MV-4-11 (cell line): Measurements from ENCODE around the gene SLC2A4RG.

ENCODE experiments used
- DNase-seq: peaks from one replicate; lab custom pipeline; 2025; lab: John Stamatoyannopoulos, UW

SLC2A4RG gene

DNA sequence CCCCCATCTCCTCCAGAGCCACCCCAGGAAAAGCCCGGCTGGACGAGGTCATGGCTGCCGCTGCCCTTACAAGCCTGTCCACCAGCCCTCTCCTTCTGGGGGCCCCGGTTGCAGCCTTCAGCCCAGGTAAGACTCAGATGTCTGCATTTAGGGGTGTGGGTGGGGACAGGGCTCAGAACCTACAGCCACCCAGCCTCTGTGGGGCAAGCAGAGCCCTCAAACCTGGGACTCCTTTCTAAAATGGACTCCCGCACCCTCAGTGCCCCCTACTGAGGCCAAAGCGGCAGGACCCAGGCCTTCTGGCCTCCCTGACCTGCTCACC, 1.7 kb downstream of the SLC2A4RG start:
- DNase-seq, result no peak

DNA sequence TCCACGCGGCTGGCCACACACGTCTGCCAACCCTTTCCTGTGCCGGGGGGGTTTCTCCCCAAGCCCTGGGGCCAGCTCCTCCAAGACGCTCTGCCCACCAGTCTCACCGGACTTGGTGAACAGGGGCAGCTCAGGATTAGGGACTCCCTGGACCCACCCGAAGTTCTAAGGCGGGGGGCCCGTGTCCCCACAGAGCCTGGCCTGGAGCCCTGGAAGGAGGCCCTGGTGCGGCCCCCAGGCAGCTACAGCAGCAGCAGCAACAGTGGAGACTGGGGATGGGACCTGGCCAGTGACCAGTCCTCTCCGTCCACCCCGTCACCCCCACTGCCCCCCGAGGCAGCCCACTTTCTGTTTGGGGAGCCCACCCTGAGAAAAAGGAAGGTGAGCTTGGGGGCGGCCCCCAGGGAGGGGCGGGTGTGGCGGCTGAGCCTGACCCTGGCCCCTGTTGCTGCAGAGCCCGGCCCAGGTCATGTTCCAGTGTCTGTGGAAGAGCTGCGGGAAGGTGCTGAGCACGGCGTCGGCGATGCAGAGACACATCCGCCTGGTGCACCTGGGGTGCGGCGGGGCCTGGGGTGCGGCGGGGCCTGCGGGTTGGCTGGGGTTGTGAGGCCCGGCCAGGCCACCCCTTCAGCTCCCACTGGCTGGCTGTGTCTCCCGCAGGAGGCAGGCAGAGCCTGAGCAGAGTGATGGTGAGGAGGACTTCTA, 2.3 kb downstream of the SLC2A4RG start:
- DNase-seq, result no peak

DNA sequence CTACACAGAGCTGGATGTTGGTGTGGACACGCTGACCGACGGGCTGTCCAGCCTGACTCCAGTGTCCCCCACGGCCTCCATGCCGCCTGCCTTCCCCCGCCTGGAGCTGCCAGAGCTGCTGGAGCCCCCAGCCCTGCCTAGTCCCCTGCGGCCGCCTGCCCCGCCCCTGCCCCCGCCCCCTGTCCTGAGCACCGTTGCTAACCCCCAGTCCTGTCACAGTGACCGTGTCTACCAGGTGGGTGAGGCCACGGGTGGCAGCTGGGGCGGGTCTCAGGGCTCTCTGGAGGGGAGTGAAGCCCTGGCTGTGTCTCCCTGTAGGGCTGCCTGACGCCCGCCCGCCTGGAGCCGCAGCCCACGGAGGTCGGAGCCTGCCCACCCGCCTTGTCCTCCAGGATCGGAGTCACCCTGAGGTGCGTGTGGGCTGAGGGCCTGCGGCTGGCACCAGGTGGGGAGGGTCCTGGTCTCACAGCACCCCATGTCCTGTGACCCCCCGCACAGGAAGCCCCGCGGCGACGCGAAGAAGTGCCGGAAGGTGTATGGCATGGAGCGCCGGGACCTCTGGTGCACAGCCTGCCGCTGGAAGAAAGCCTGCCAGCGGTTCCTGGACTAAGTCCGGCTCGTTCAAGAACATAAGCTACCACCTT, 2.9 kb downstream of the SLC2A4RG start:
- no peak for DNase-seq

DNA sequence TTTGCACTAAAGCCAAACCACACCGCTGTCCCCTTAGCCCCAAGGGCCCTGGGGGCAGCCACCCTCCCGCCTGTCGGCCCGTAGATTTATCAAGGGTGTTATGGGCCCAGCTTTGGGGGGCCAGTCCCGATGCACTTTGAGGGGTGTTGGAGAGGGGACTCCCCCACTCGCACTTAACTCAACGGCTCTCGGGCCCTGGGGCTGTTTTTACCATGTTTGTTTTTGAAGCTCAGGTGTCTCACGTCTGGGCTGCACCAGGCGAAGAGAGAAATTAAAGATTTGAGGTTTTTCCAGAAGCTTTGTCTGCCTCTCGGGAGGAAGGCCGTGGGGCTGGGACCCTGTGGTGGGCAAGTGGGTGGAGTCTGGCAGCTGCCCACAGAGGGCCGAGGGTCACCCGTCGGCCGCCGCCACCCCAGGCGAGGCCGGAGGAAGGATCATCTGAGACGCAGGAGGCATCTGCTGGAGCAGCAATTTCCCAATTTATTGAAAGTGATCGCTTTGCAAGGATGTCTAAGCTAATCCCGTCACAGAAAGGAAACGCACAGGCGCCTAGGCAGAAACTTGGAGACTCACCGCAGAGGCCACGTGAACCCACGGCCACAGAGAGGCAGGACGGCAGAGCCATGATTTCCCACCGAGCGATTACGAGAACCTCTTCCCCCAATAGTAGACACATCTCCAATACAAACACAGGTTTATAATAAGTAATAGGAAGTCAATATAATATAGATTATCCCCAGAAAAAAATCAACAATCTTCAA, 3.8 kb downstream of the SLC2A4RG start:
- DNase-seq, result no peak

DNA sequence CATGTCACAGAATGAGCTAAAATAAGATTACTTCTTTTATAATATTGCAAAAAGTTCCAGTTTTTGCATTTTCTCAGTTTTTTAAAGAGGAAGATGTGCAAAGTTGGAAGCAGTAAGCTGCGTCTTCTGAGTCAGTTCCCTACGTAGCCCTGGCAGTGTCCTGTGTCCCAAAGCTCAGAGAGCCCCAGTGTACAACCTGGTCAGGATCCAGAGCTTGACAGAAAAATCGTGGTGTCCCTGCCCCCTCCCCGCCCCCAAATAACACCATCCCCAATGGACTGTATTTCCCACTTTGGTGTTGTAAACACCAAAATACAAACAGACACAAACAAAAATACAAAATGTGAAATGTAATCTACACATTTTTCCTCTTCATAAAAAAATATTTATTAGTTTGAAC, 4.6 kb downstream of the SLC2A4RG start:
- DNase-seq, result no peak

DNA sequence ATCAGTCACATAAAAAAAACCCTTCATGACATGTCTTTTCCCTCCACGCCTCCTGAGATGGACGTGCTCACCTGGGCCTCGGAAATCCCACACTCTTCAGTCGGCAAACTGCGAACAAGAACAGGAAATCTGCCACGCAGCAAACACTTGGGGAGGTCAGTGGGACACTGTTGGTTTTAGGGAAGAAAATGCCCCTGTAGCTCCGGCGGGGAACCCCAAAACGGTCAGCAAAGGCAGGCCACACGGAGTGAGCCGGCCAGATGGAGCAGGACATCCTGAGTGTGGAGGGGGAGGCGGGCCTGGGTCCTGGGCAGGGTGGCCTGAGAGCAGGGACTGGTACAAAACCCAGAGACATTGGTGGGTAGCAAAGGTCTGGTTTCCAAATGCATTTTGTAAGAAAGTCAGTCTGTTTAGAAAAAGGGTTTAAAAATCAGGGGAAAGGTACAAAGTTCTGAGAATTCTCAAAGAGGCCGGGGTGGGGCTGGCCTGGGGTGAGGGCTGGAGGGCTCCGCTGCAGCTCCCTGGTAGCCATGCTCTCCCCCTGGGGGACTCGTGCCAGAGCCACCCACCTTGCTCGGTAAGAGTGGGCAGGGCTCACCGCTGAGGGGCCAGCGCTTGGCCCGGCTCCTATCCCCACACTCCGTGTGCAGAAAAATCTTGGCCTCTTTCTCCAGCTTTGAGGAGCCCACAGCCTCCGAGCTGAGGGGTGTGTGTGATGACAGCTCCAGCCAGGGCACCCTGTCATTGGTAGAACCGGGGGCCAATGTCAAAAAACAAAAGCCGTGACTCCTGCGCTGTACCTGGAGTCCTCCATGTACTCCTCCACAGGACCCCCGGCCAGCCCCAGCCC, 5.2 kb downstream of the SLC2A4RG start:
- no peak for DNase-seq

DNA sequence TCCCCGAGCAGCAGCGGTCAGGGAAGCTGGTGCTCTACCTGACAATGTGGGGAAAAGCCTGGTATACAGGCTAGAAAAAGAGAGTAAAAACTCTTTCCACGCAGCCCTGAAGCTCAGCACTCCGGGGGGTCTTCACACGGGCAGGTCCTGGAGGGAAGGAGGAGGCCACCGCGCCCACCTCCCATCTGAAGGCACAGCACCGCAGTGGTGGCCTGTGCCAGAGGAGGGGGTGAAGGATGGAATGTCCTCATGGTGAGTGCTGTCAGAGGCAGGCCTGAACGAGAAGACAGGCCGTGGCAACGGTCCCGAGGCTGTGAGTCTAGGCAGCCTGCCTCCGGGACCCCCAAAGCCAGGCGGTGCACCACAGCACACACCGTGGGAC, 5.8 kb downstream of the SLC2A4RG start:
- DNase-seq, result no peak

DNA sequence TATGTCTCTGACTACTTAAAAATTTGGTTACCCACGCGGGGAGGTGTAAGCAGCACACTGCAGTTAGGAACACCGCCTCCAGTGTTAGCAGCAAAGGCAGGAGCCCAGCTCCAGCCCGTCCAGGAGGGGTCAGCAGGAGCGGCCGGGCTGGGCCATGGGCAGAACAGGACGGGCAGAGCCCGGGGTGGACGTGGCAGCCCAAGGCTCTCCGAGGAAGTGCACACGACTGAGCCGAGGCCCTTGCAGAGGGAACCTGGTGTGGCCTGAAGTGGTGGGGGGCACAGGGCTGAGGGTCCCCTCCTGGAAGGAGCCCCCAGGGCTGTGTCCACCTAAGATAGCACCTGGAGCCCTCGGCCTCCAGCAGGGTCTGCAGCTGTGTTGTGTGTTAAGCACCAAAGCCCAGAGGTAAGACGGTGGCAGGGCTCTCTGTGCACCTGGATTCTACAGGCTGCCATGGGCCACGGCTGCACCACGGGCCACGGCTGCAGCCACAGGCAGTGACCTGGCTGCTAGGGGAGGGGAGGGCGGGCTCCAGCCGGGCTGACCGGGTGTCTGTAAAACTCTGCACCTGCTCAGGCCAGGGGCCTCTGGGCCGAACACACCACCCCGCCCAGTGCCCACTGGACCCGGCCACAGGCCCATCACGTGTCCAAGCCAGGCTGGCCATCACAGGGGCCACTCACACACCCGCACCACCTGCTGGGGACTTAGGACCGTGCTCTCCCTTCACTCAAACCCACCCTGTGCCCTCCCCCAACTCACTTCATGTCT, 6.6 kb downstream of the SLC2A4RG start:
- no peak for DNase-seq

DNA sequence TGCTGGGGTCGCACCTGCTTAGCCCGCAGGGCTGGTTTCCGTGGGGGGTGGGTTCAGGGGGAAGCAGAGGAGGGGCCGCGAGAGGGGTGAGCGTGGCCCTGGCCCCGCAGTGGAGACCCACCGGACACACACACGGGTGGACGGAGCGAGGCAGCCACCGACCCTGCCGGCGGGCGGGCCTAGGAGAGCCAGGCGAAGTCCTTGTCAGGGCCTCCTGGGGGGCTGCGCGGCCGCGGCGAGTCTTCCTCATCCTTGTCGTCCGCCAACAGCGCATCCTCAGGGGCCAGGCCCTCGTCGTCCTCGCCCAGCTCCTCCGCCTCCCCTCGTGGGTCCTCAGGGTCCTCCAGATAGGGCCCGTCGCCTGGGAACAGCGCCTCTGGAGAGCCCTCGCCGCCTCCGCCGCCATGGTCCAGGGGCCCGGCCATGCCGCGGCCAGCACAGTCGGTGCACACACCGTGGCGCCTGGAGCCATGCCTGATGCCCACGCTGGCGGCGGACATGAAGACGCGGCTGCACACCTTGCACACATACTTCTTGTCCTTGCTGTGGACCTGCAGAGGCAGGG, 7.3 kb downstream of the SLC2A4RG start:
- DNase-seq, result no peak

DNA sequence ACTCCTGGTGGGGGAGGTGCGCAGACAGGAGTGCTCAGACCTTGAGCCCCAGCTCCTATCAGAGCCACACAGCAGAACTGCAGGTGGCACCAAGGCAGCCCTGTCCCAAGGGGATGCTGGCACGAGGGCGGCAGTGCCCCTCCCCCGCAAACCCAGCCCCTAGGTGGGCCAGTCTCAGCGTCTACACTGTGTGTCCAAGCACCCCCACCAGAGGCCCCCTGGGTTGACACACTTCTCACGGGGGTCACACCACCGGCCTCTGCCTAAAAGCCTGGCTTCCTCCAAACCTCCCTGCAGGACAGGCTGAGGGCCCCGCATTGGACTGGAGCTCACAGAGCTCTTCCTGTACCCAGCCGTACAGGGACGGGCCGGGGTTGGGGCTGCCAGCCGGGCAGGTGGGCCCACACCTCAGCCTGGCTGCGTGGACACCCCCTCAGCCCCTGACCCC, 8.1 kb downstream of the SLC2A4RG start:
- DNase-seq, result no peak

DNA sequence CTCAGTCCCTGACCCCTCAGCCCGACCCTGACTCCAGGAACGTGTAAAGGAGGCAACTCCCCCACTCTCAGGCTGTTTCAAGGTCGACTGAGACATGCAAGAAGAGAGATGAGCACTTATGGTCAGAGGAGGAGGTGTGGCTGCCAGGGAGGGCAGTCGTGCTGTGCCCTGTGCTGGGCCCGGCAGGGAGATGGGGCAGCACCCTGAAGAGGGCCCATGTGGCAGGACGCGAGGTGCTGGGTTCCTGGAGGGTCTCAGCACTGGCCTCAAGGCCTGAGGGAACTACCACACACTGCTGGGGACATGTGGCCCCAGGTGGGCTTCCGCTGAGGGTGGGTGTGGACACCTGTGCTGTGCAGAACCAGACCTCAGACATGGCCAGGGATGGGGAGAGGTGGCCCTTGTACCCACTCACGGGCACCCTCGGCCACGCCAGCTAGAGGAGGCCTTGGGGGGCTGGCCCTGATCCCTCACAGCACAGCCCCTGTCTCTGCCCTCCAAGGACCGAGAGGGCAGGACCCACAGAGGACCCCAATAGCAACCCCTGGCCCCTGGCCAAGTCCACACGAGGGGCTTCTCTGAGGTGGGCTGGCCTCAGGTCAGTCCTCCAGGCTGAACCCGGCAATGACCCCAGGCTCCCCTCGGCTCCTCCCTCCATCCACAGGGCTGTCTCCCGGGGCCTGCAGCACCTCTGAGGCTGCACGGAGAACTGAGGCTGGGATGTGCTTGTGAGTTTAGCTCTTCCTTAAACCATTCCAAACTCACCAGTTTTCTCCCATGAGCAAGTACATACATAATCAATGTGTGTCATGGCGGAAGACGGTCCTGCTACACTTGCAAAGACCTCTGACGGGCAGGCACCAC, 8.7 kb downstream of the SLC2A4RG start:
- no peak for DNase-seq

DNA sequence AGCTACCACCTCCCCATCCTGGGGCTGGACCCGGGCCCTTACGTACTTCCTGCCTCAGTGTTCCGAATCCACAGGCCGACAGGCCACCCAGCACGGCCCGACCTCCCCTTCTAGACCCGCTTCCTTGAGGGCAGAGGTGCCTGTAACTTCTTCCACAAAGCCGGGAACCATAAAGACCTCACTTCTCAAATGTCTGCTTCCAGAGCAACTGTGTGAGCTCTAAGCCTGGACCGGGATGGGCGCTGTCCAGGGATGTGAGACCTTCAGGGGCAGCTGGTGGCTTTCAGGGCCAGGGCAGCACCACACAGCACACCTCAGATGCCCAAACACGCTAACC, 9.3 kb downstream of the SLC2A4RG start:
- no peak for DNase-seq

DNA sequence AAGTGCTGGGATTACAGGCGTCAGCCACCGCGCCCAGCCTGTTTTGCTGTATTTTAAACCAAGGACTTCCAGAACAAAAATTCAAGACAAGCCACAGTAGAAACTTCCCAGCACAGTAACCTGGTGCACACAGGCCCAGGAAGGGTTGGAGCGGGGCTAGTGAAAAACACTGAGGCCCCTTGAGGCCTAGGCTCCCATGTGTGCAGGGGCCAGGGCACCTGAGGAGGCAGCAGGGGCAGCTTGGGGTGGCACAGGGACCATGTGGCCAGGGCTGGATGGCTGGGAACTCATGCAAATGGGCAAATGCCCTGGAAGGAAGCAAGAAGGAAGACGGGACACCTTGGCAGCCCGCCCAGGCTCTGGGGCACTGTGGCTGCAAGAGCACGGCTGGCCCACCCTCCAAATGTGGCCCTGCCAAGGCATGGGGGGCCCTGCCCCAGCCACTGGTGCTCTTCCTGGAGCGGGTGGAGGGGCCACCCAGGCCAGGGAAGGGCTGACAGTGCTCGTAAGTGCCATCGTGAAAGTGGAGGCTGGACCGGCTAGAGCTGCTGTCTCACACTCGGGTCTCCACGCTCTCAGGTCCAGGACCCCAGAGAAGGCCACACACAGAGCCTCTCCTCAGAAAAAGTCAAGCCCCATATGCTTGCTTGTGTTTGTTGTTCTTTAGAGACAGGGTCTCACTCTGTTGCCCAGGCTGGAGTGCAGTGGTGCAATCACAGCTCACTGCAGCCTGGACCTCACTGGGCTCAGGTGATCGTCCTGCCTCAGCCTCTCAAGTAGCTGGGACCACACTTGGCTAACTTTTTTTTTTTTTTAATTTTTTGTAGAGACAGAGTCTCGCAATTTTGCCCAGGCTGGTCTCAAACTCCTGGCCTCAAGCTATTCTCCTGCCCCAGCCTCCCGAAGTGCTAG, 10.3 kb downstream of the SLC2A4RG start:
- no peak for DNase-seq

DNA sequence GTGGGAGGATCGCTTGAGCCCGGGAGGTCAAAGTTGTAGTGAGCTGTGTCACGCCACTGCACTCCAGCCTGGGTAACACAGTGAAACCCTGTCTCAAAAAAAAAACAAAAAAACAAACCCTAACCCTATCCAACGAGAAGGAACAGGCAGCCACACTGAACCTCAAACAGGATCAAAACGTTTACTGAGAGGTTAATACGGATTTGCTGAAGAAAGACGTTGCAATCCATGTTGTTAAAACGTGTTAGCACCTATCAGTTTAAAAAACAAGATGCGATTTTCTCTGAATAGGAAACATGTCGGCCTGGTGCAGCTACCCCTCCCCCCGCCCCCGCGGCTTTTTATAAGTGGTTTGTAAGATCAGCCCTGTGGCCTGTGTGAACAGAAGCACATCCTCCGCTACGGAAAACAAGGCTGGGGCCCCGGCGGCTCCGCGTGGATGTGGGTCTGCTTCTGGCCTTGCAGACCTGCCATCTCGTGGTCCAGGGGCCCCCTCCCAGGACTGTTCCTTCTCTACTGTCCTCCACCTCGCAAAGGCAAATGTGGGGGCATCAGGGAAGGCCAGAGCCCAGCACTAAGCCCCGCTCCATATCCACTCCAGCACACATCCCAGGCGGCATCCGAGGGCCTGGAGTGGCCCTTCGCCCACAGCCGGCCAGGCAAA, 11.4 kb downstream of the SLC2A4RG start:
- peak; percentile 39 for DNase-seq

DNA sequence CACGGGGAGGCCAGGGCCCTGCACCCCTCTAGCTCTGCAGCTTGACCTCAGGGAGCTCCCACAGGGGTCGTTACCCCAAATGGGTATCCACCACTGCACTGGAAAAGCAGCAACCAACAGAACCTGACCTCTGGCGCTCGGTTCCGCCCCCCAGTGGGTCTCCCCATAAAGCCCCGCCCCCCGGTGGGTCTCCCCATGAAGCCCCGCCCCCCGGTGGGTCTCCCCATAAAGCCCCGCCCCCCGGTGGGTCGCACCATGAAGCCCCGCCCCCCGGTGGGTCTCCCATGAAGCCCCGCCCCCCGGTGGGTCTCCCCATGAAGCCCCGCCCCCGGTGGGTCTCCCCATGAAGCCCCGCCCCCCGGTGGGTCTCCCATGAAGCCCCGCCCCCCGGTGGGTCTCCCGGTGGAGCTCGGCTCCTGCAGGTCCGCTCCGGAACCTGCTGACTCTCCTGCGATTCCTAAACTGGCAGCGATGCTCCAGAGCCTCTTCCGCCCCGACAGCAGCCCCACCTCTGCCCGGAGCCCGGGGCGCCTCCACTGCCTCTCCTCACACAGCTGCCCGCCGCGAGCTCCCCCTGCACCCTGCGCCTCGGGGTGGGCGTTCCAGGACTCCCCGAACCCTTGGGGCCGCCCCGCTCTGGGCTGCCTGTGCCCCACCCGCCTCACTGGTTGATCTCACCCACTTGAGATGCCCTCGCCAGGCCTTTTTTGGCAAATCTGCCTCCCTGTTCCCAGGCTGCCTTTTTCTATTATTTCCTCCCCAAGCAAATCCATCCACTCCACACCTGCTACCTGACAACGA, 12.1 kb downstream of the SLC2A4RG start:
- DNase-seq, result no peak

DNA sequence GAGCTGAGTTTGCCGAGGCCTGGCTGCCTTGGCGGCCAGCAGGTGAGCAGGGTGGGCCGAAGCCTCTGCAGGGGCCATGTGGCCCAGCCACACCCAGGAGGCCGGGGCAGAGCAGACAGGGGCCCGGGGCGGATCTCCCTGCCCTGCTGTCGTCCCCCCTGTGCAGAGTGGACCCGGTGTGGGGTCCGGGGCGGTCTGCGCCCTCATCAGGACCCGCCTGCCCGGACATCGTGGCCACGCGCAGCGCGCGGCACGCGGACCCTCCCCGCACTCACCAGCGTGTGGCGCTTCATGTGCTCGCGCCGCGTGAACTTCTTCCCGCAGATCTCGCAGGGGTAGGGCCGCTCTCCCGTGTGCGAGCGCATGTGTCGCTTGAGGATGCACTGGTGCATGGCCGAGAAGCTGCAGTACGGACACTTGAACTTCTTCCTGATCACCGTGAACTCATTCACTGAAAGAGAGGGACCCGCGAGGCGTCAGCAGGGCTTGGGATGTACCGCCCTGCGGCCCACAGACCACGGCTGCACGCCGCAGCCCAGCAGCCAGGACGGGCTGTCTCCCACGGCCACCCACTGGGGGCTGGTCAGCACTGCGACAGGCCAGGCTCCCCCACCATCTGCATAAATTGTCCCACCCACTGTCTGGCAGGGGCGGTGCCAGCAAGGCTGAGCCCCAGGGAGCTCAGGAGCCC, 13.0 kb downstream of the SLC2A4RG start:
- no peak for DNase-seq

DNA sequence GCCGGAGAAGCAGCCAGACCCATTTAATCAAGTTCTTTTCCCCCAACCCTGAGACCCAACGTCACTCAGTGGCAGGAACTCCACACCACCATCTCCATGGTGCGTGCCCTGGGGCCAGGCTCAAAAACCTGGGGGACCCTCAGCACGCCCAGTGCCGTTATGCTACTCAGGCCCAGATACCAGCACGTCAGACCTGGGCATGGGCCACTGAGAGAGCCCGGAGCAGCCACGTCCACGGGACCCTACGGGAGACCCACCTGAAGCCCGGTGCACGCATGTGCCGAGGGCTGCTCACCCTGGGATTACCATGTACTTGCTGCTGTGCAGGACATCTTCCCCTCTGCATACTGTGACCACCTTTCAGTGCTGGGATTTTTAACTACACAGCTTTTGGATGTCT, 13.8 kb downstream of the SLC2A4RG start:
- no peak for DNase-seq
